Measurements from ENCODE around the gene R3HDM1. TPM values are rescaled to one million over a fixed set of nuclear protein-coding genes. Genes with fewer than 3 reads are reported as not detected.

The R3HDM1 gene
- total RNA-seq, 2 experiments from 2014 or later: 28.7 to 111 TPM

DNA sequence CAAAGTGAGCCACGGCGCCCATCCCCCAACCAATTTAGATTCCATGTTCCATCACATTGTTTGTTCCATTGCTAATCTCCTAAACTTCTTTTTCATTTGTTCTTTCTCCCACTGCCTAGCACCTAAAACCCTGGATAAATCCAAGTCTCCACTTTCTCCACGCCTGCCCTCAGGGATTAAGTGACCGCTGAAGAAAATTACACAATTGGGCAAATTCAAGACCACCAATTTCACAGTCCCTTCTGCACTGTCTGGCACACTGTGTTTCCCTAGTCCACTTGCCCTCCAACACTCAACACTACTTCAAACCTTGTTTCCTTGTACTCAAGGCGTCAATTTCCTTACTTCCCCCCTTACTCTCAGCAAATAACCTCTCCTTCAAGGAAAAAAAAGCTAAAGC is 205.3 kb downstream of the R3HDM1 start:
- ChIA-PET CTCF (ENCODE audit: unreplicated experiment) (no interaction called here), POLR2A (interaction anchor here (0.7 kb wide), 1 partner anchor 26 kb away, joined by 3 read pairs; no protein-coding TSS in a partner anchor)
- BruUV-seq (replicated peaks): no TSS peak
- DNase-seq (ENCODE audit: low spot score): no peak
- H3K79me2 ChIP-seq (ENCODE audit: insufficient read depth, low read depth, low read length): no peaks in the 10 kb centered on the region
- no peak overlapping the region for H3K27ac ChIP-seq (ENCODE audit: low read depth, low read length, poor library complexity, severe bottlenecking)
- intact Hi-C loops (cut with micrococcal nuclease; ENCODE audit: unreplicated experiment): no loop called here
- H3K4me3 ChIP-seq (ENCODE audit: low read depth, low read length, poor library complexity, severe bottlenecking): no peak overlapping the region
- TF ChIP-seq, protein P1, sequence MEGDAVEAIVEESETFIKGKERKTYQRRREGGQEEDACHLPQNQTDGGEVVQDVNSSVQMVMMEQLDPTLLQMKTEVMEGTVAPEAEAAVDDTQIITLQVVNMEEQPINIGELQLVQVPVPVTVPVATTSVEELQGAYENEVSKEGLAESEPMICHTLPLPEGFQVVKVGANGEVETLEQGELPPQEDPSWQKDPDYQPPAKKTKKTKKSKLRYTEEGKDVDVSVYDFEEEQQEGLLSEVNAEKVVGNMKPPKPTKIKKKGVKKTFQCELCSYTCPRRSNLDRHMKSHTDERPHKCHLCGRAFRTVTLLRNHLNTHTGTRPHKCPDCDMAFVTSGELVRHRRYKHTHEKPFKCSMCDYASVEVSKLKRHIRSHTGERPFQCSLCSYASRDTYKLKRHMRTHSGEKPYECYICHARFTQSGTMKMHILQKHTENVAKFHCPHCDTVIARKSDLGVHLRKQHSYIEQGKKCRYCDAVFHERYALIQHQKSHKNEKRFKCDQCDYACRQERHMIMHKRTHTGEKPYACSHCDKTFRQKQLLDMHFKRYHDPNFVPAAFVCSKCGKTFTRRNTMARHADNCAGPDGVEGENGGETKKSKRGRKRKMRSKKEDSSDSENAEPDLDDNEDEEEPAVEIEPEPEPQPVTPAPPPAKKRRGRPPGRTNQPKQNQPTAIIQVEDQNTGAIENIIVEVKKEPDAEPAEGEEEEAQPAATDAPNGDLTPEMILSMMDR (conservative IDR thresholded peaks at IDR 0.05; ENCODE audit: low read length): no peak
- TF ChIP-seq EZH2phosphoT487 (IDR thresholded peaks at IDR 0.05; ENCODE audit: borderline replicate concordance, low read depth, low read length): no peak
- H3K9me2 ChIP-seq (ENCODE audit: insufficient read depth, low read length): 0 out of 2 replicates have a peak, but pooled peaks cover 3% of the 10 kb centered on the region
- no peaks in the 10 kb centered on the region for H3K4me1 ChIP-seq (ENCODE audit: insufficient read depth, low read length, poor library complexity, severe bottlenecking)
- no peaks in the 10 kb centered on the region for H3K9me3 ChIP-seq (ENCODE audit: low read length)
- no peaks in the 10 kb centered on the region for H3K36me3 ChIP-seq (ENCODE audit: insufficient read depth, low read length)
- H3K4me2 ChIP-seq (ENCODE audit: low read length): no peak overlapping the region
- no peaks in the 10 kb centered on the region for H4K20me1 ChIP-seq (ENCODE audit: insufficient read depth, low read length)
- H2AFZ ChIP-seq (ENCODE audit: low read length): no peak overlapping the region

DNA sequence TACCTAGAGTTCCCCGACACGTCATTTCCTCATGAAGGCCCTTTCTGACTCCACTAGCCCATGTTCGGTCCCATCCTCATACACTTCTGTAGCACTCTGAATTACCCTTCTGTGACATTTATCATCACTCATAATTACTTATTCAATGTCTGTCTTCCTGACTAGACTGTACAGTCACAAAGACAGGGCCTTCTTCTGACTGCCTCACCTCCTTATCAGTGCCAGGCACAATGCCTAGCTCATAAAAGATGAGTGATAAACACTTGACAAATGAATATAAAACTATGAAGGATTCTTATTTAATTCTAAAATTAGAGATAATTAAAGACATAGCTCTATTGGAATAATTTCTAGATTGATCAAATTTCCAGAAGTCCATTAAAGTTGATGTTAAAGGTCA is 208.9 kb downstream of the R3HDM1 start:
- Histone ChIP-seq H2AFZ (ENCODE audit: low read length) (peak overlapping the region; percentile 84; the same call in 1 of the 2 replicates), H3K79me2 (ENCODE audit: insufficient read depth, low read depth, low read length) (peaks cover 30% of the 10 kb centered on the region), H3K27ac (ENCODE audit: low read depth, low read length, poor library complexity, severe bottlenecking) (no peak overlapping the region), H3K36me3 (ENCODE audit: insufficient read depth, low read length) (peaks cover 14% of the 10 kb centered on the region), H3K9me2 (ENCODE audit: insufficient read depth, low read length) (0 out of 2 replicates have a peak, but pooled peaks cover 3% of the 10 kb centered on the region), H3K9me3 (ENCODE audit: low read length) (no peaks in the 10 kb centered on the region), H4K20me1 (ENCODE audit: insufficient read depth, low read length) (peaks cover 22% of the 10 kb centered on the region), H3K4me3 (ENCODE audit: low read depth, low read length, poor library complexity, severe bottlenecking) (no peak overlapping the region), H3K4me2 (ENCODE audit: low read length) (no peak overlapping the region), H3K4me1 (ENCODE audit: insufficient read depth, low read length, poor library complexity, severe bottlenecking) (peaks cover 17% of the 10 kb centered on the region)
- intact Hi-C loops (cut with micrococcal nuclease; ENCODE audit: unreplicated experiment): loop anchor here (5.0 kb wide), 3 partner anchors 652 to 1003 kb away; partner anchors contain the start of gene RAB3GAP1
- TF ChIP-seq EZH2phosphoT487 (IDR thresholded peaks at IDR 0.05; ENCODE audit: borderline replicate concordance, low read depth, low read length): no peak
- TF ChIP-seq, protein P1 (conservative IDR thresholded peaks at IDR 0.05; ENCODE audit: low read length): no peak
- POLR2A ChIA-PET: interaction anchor here (0.5 to 1.9 kb wide), 6 partner anchors 12 to 410 kb away, joined by 3 to 14 read pairs (median 4); partner anchors contain the start of genes R3HDM1 and ZRANB3
- DNase-seq (ENCODE audit: low spot score): no peak
- CTCF ChIA-PET (ENCODE audit: unreplicated experiment): no interaction called here
- no TSS peak for BruUV-seq (replicated peaks)

DNA sequence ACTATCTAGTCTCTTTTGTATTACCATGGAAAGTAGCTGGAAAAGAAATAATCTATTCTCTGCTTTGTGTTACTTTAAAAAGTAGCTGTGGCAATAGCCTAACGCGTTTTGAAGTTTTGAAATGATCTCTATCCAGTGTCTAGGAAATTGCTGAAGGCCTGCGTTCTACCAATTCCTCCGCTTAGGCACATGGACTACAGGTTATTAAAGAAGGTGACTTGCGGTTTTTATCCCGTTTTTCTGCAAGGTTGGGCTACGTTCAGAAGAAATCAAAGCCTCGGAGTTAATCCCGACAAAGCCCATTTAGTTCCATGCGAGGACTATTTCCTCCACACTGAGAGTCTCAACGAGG is 209.7 kb downstream of the R3HDM1 start:
- H3K4me3 ChIP-seq (ENCODE audit: low read depth, low read length, poor library complexity, severe bottlenecking): no peak overlapping the region
- peaks cover 22% of the 10 kb centered on the region for H3K36me3 ChIP-seq (ENCODE audit: insufficient read depth, low read length)
- peaks cover 17% of the 10 kb centered on the region for H3K4me1 ChIP-seq (ENCODE audit: insufficient read depth, low read length, poor library complexity, severe bottlenecking)
- no TSS peak for BruUV-seq (replicated peaks)
- POLR2A ChIA-PET: interaction anchor here (0.6 to 1.9 kb wide), 12 partner anchors 13 to 1255 kb away, joined by 3 to 14 read pairs (median 3); no protein-coding TSS in a partner anchor
- H3K9me2 ChIP-seq (ENCODE audit: insufficient read depth, low read length): 0 out of 2 replicates have a peak, but pooled peaks cover 3% of the 10 kb centered on the region
- no peaks in the 10 kb centered on the region for H3K9me3 ChIP-seq (ENCODE audit: low read length)
- intact Hi-C loops (cut with micrococcal nuclease; ENCODE audit: unreplicated experiment): loop anchor here (1.0 to 5.0 kb wide), 5 partner anchors 211 to 1004 kb away; partner anchors contain the start of genes CCNT2 and RAB3GAP1
- peaks cover 24% of the 10 kb centered on the region for H4K20me1 ChIP-seq (ENCODE audit: insufficient read depth, low read length)
- TF ChIP-seq EZH2phosphoT487 (IDR thresholded peaks at IDR 0.05; ENCODE audit: borderline replicate concordance, low read depth, low read length): no peak
- TF ChIP-seq, protein P1 (conservative IDR thresholded peaks at IDR 0.05; ENCODE audit: low read length): no peak
- DNase-seq (ENCODE audit: low spot score): no peak
- CTCF ChIA-PET (ENCODE audit: unreplicated experiment): interaction anchor here (0.6 kb wide), 2 partner anchors 98 to 268 kb away, joined by 4 to 20 read pairs; no protein-coding TSS in a partner anchor
- H3K4me2 ChIP-seq (ENCODE audit: low read length): no peak overlapping the region
- no peak overlapping the region for H3K27ac ChIP-seq (ENCODE audit: low read depth, low read length, poor library complexity, severe bottlenecking)
- H3K79me2 ChIP-seq (ENCODE audit: insufficient read depth, low read depth, low read length): peaks cover 38% of the 10 kb centered on the region
- H2AFZ ChIP-seq (ENCODE audit: low read length): peak overlapping the region; percentile 84; the same call in 1 of the 2 replicates
